ENCODE measurements around the gene HEXA.

DNA sequence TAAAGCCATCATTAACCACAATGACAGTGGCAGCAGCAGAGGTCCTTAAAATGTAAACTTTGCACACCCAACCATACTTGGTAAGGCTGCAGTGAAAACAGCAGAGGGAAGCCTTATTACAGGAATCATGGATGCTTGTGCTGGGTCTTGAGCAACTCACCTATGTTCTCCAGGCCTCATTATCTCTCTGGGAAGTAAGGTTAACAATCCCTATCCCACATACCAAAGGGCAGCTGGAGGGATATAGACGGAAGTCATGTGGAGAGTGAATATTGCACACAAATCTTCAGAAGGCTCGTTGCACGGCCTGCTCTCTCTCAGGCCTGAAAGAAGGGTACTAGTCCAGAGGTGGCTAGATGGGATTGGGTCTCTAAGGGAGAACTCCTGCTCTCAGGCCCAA, 30.0 kb downstream of the HEXA start:
- TF ChIP-seq CTCF (tag by site-specific recombination; IDR thresholded peaks at IDR 0.05), result no peak
- no peak for TF ChIP-seq SP2 (tag by site-specific recombination; IDR thresholded peaks at IDR 0.05)
- no peak for TF ChIP-seq YY1 (tag by site-specific recombination; IDR thresholded peaks at IDR 0.05)
- TF ChIP-seq MYNN (tag by site-specific recombination; IDR thresholded peaks at IDR 0.05; ENCODE audit: borderline replicate concordance), result no peak
- TF ChIP-seq, protein P1, sequence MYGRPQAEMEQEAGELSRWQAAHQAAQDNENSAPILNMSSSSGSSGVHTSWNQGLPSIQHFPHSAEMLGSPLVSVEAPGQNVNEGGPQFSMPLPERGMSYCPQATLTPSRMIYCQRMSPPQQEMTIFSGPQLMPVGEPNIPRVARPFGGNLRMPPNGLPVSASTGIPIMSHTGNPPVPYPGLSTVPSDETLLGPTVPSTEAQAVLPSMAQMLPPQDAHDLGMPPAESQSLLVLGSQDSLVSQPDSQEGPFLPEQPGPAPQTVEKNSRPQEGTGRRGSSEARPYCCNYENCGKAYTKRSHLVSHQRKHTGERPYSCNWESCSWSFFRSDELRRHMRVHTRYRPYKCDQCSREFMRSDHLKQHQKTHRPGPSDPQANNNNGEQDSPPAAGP (tag by site-specific recombination; IDR thresholded peaks at IDR 0.05), result no peak
- TF ChIP-seq TCF7L2 (IDR thresholded peaks at IDR 0.05; ENCODE audit: borderline replicate concordance, low read depth, low read length), result no peak
- TF ChIP-seq ZNF274 (IDR thresholded peaks at IDR 0.05; ENCODE audit: low read length), result no peak
- no peak for TF ChIP-seq ZNF274 (tag by site-specific recombination; IDR thresholded peaks at IDR 0.05; ENCODE audit: borderline replicate concordance)
- no peak for TF ChIP-seq ZNF768 (tag by site-specific recombination; IDR thresholded peaks at IDR 0.05)
- TF ChIP-seq, protein P2, sequence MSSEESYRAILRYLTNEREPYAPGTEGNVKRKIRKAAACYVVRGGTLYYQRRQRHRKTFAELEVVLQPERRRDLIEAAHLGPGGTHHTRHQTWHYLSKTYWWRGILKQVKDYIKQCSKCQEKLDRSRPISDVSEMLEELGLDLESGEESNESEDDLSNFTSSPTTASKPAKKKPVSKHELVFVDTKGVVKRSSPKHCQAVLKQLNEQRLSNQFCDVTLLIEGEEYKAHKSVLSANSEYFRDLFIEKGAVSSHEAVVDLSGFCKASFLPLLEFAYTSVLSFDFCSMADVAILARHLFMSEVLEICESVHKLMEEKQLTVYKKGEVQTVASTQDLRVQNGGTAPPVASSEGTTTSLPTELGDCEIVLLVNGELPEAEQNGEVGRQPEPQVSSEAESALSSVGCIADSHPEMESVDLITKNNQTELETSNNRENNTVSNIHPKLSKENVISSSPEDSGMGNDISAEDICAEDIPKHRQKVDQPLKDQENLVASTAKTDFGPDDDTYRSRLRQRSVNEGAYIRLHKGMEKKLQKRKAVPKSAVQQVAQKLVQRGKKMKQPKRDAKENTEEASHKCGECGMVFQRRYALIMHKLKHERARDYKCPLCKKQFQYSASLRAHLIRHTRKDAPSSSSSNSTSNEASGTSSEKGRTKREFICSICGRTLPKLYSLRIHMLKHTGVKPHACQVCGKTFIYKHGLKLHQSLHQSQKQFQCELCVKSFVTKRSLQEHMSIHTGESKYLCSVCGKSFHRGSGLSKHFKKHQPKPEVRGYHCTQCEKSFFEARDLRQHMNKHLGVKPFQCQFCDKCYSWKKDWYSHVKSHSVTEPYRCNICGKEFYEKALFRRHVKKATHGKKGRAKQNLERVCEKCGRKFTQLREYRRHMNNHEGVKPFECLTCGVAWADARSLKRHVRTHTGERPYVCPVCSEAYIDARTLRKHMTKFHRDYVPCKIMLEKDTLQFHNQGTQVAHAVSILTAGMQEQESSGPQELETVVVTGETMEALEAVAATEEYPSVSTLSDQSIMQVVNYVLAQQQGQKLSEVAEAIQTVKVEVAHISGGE (tag by site-specific recombination; conservative IDR thresholded peaks at IDR 0.05; ENCODE audit: low read depth), result no peak
- TF ChIP-seq ZNF391 (tag by site-specific recombination; IDR thresholded peaks at IDR 0.05; ENCODE audit: borderline replicate concordance, low read depth), result no peak
- no peak for TF ChIP-seq REST (tag by site-specific recombination; IDR thresholded peaks at IDR 0.05)
- no peak for TF ChIP-seq ZNF777 (tag by site-specific recombination; IDR thresholded peaks at IDR 0.05; ENCODE audit: borderline replicate concordance)
- TF ChIP-seq, protein P3, sequence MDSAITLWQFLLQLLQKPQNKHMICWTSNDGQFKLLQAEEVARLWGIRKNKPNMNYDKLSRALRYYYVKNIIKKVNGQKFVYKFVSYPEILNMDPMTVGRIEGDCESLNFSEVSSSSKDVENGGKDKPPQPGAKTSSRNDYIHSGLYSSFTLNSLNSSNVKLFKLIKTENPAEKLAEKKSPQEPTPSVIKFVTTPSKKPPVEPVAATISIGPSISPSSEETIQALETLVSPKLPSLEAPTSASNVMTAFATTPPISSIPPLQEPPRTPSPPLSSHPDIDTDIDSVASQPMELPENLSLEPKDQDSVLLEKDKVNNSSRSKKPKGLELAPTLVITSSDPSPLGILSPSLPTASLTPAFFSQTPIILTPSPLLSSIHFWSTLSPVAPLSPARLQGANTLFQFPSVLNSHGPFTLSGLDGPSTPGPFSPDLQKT (IDR thresholded peaks at IDR 0.05; ENCODE audit: borderline replicate concordance, low read depth, low read length), result no peak
- no peak for TF ChIP-seq EGR2 (tag by site-specific recombination; IDR thresholded peaks at IDR 0.05; ENCODE audit: low read depth)

Data from HEK293 (cell line).